GM21526 (cell line): ENCODE data around the gene APOBR.
"Not testable (repeated sequence)": the region's sequence is repeated elsewhere in the genome, so short reads cannot be mapped to it uniquely, and the experiment has no call there.

Experiments
- ATAC-seq: cut with Tn5 transposase; IDR thresholded peaks from one replicate; pipeline ENCODE4 v1.9.1; 2021; ENCODE audit warnings: moderate library complexity; ENCODE audit not compliant: unreplicated experiment, low FRiP score

APOBR gene

GRCh38 chr16:28497861-28498599 is 3.6 kb downstream of the APOBR start:
- ATAC-seq, result no peak

GRCh38 chr16:28498666-28499381 is 4.4 kb downstream of the APOBR start:
- ATAC-seq, result no peak

GRCh38 chr16:28499854-28500253 is 5.4 kb downstream of the APOBR start:
- no peak for ATAC-seq

GRCh38 chr16:28500476-28501180 is 6.2 kb downstream of the APOBR start:
- ATAC-seq, result not testable (repeated sequence)

- ATAC-seq, result no peak
Observed at GRCh38 chr16:28501258-28502232, 7.1 kb downstream of the APOBR start.

GRCh38 chr16:28502290-28502689 is 7.8 kb downstream of the APOBR start:
- ATAC-seq, result no peak

- no peak for ATAC-seq
Observed at GRCh38 chr16:28503470-28504259, 9.2 kb downstream of the APOBR start.

GRCh38 chr16:28504707-28505404 is 10.4 kb downstream of the APOBR start:
- ATAC-seq, result no peak

GRCh38 chr16:28505489-28506137 is 11.2 kb downstream of the APOBR start:
- no peak for ATAC-seq

- no peak for ATAC-seq
Observed at GRCh38 chr16:28511031-28511430, 16.6 kb downstream of the APOBR start.

- no peak for ATAC-seq
Observed at GRCh38 chr16:28511801-28512789, 17.7 kb downstream of the APOBR start.

GRCh38 chr16:28513484-28514181 is 19.2 kb downstream of the APOBR start:
- ATAC-seq, result no peak

- ATAC-seq, result no peak
Observed at GRCh38 chr16:28514246-28514645, 19.8 kb downstream of the APOBR start.

- no peak for ATAC-seq
Observed at GRCh38 chr16:28520672-28521071, 26.2 kb downstream of the APOBR start.

GRCh38 chr16:28521436-28521835 is 27.0 kb downstream of the APOBR start:
- no peak for ATAC-seq

GRCh38 chr16:28522792-28523191 is 28.3 kb downstream of the APOBR start:
- no peak for ATAC-seq
